ENCODE data around the gene SEMA4A. TPM values are rescaled to one million over a fixed set of nuclear protein-coding genes. Genes with fewer than 3 reads are reported as not detected.

SEMA4A gene
- total and polyA plus RNA-seq, 9 of the 15 experiments (the other 6 are each of a cell fraction or from before 2014, with no cell fraction given): 0.04 to 1.7 (median 0.45) TPM

DNA sequence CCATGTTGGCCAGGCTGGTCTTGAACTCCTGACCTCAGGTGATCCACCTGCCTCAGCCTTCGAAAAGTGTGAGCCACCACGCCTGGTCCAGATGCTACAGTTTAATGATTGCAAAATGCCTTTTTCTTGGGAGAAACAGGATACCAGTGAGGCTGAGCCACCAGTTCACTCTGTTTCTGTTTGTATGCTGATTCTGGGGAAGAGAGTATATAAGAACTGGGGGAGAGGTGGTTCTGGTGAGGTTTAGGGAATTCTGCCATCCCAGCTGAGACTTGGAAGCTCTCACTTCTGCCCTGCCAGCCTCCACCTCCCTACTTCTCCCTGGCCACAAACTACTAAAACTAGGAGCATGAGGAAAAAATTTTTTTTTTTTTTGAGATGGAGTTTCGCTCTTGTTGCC, 51.3 kb downstream of the SEMA4A start:
- Histone ChIP-seq H3K79me2 (ENCODE audit: control insufficient read depth, insufficient read depth, low read length) (peaks cover 14% of the 10 kb centered on the region; the same call in 1 of the 3 replicates), H3K9me1 (ENCODE audit: control insufficient read depth, insufficient read depth, low read length) (no peaks in the 10 kb centered on the region), H3K4me3 (no peak overlapping the region), H4K20me1 (replicated peaks; ENCODE audit: control insufficient read depth, insufficient read depth, low read length) (peaks cover 4% of the 10 kb centered on the region; the same call in 1 of the 2 replicates), H3K36me3 (ENCODE audit: control insufficient read depth, insufficient read depth, low read length) (peaks cover 69% of the 10 kb centered on the region), H3K4me1 (replicated peaks in 1 of 2; ENCODE audit: control insufficient read depth in 2 of 2, insufficient read depth in 2 of 2, low read length in 2 of 2) (peaks cover 0 to 3% of the 10 kb centered on the region in 2 experiments; a peak in 2 of 5 replicates), H3K27ac (ENCODE audit: extremely low read depth, low read depth, low read length) (no peak overlapping the region), H2AFZ (ENCODE audit: low read depth, low read length) (no peak overlapping the region), H3K9me3 (replicated peaks; ENCODE audit: control insufficient read depth, insufficient read depth, low read depth, low read length) (no peaks in the 10 kb centered on the region), H3K4me2 (ENCODE audit: insufficient read depth, low read length) (no peak overlapping the region), H3K27me3 (ENCODE audit: control insufficient read depth in 2 of 2, insufficient read depth in 2 of 2, low read length in 2 of 2) (no peaks in the 10 kb centered on the region), H3K9ac (ENCODE audit: insufficient read depth in 1 of 2, low read depth in 2 of 2, low read length in 2 of 2) (no peak overlapping the region)
- CTCF ChIA-PET (ENCODE audit: low intra/inter-chr PET ratio): no interaction called here
- in situ Hi-C loops (cut with MboI): no loop called here
- BruUV-seq (replicated peaks): no TSS peak
- DNase-seq (ENCODE audit: extremely low read depth in 1 of 4, low spot score in 3 of 4) (peak in 1 of 4 experiments; percentile 2), ATAC-seq (no peak), FAIRE-seq (no peak)
- POLR2A ChIA-PET: interaction anchor here (0.7 to 9.2 kb wide), 2 partner anchors 9 to 93 kb away, joined by 3 to 62 read pairs; partner anchors contain the start of gene PMF1
- TF ChIP-seq NRF1 (conservative IDR thresholded peaks at IDR 0.05 in 1 of 2, IDR thresholded peaks at IDR 0.05 in 1 of 2) (no peak), DPF2 (IDR thresholded peaks at IDR 0.05) (no peak), CBX8 (IDR thresholded peaks at IDR 0.05; ENCODE audit: borderline replicate concordance, extremely low read depth, low read depth, low read length, poor library complexity, severe bottlenecking) (no peak), ZNF551 (CRISPR knock-in tag; IDR thresholded peaks at IDR 0.05) (no peak), SNRNP70 (optimal IDR thresholded peaks at IDR 0.05; ENCODE audit: low read depth, low read length) (no peak), BRF1 (IDR thresholded peaks at IDR 0.05; ENCODE audit: borderline replicate concordance, extremely low read depth, insufficient read length) (no peak), NR2C1 (IDR thresholded peaks at IDR 0.05) (no peak), NR2C1 (tag; IDR thresholded peaks at IDR 0.05) (no peak), ZNF77 (CRISPR knock-in tag; IDR thresholded peaks at IDR 0.05) (no peak), ETV6 (IDR thresholded peaks at IDR 0.05; ENCODE audit: borderline replicate concordance in 1 of 2, low read depth in 2 of 2, low read length in 1 of 2) (no peak), ETV6 (CRISPR knock-in tag; IDR thresholded peaks at IDR 0.05; ENCODE audit: borderline replicate concordance) (no peak), ZNF12 (CRISPR knock-in tag; IDR thresholded peaks at IDR 0.05) (no peak), ZNF184 (CRISPR knock-in tag; IDR thresholded peaks at IDR 0.05) (no peak), TSC22D4 (tag; IDR thresholded peaks at IDR 0.05) (no peak)
- TF ChIP-seq, protein P1, sequence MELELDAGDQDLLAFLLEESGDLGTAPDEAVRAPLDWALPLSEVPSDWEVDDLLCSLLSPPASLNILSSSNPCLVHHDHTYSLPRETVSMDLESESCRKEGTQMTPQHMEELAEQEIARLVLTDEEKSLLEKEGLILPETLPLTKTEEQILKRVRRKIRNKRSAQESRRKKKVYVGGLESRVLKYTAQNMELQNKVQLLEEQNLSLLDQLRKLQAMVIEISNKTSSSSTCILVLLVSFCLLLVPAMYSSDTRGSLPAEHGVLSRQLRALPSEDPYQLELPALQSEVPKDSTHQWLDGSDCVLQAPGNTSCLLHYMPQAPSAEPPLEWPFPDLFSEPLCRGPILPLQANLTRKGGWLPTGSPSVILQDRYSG (tag; conservative IDR thresholded peaks at IDR 0.05; ENCODE audit: low read depth): no peak
- intact Hi-C loops (cut with micrococcal nuclease): no loop called here
- WGBS (ENCODE audit: insufficient coverage, low coverage, missing lambda C conversion rate): 92% methylated on average over 3 of the region's 3 CpGs
